ENCODE data around the gene CNTN6. TPM values are rescaled to one million over a fixed set of nuclear protein-coding genes. Genes with fewer than 3 reads are reported as not detected.

CNTN6 gene
- polyA plus RNA-seq, 2 of the 4 experiments (the other 2 are of a cell fraction), result not detected

DNA sequence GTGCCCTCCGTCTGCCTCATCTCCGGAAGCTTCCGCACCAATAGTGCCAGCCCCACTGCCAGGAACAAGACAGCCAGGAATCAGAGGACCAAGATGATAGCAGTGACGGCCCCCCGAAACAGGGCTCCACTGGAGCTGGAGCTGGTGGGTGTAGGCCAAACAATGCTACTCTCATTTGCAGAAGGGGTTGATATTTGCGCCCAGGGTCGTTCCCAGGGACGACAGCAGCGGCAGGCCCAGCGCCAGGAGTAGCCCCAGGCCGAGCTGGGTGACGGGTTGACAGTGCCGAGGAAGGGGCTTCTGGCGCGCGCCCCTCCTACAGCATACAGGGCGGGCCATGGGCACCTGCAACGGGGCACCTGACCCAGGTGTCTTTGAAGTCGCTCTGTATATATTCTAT lies 301.4 kb downstream of the CNTN6 start:
- FAIRE-seq (no peak), DNase-seq (ENCODE audit: low read depth in 1 of 2, low spot score in 1 of 2) (no peak), ATAC-seq (no peak)
- WGBS (ENCODE audit: missing lambda C conversion rate), result 42% methylated on average over 19 of the region's 19 CpGs
- no peak overlapping the region for H3K4me3 ChIP-seq
- ChIA-PET CTCF (no interaction called here), POLR2A (no interaction called here)
- TF ChIP-seq CEBPB (IDR thresholded peaks at IDR 0.05), result no peak
- TF ChIP-seq BHLHE40 (IDR thresholded peaks at IDR 0.05; ENCODE audit: low read depth, low read length), result no peak
- no peak for TF ChIP-seq MYC (IDR thresholded peaks at IDR 0.05; ENCODE audit: borderline replicate concordance, low read length)
- no peak for TF ChIP-seq TFCP2L1 (CRISPR knock-in tag; IDR thresholded peaks at IDR 0.05)
- TF ChIP-seq, protein P1, sequence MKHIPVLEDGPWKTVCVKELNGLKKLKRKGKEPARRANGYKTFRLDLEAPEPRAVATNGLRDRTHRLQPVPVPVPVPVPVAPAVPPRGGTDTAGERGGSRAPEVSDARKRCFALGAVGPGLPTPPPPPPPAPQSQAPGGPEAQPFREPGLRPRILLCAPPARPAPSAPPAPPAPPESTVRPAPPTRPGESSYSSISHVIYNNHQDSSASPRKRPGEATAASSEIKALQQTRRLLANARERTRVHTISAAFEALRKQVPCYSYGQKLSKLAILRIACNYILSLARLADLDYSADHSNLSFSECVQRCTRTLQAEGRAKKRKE (CRISPR knock-in tag; IDR thresholded peaks at IDR 0.05; ENCODE audit: low read depth), result no peak
- TF ChIP-seq KDM1A (IDR thresholded peaks at IDR 0.05; ENCODE audit: low read depth), result no peak
- no peak for TF ChIP-seq SMC3 (IDR thresholded peaks at IDR 0.05)
- TF ChIP-seq TP53 (CRISPR knock-in tag; IDR thresholded peaks at IDR 0.05), result no peak
- TF ChIP-seq JUN (IDR thresholded peaks at IDR 0.05), result no peak
- TF ChIP-seq CHD4 (IDR thresholded peaks at IDR 0.05; ENCODE audit: borderline replicate concordance), result no peak
- TF ChIP-seq, protein P2, sequence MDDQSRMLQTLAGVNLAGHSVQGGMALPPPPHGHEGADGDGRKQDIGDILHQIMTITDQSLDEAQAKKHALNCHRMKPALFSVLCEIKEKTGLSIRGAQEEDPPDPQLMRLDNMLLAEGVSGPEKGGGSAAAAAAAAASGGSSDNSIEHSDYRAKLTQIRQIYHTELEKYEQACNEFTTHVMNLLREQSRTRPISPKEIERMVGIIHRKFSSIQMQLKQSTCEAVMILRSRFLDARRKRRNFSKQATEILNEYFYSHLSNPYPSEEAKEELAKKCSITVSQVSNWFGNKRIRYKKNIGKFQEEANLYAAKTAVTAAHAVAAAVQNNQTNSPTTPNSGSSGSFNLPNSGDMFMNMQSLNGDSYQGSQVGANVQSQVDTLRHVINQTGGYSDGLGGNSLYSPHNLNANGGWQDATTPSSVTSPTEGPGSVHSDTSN (IDR thresholded peaks at IDR 0.05), result no peak
- TF ChIP-seq RFX5 (IDR thresholded peaks at IDR 0.05), result no peak
- TF ChIP-seq, protein P3, sequence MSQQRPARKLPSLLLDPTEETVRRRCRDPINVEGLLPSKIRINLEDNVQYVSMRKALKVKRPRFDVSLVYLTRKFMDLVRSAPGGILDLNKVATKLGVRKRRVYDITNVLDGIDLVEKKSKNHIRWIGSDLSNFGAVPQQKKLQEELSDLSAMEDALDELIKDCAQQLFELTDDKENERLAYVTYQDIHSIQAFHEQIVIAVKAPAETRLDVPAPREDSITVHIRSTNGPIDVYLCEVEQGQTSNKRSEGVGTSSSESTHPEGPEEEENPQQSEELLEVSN (IDR thresholded peaks at IDR 0.05; ENCODE audit: borderline replicate concordance, low read depth), result no peak
- H3K27ac ChIP-seq, result no peak overlapping the region
- no peak overlapping the region for H3K4me2 ChIP-seq
- no peaks in the 10 kb centered on the region for H3K9me3 ChIP-seq
- no peaks in the 10 kb centered on the region for H3K4me1 ChIP-seq

DNA sequence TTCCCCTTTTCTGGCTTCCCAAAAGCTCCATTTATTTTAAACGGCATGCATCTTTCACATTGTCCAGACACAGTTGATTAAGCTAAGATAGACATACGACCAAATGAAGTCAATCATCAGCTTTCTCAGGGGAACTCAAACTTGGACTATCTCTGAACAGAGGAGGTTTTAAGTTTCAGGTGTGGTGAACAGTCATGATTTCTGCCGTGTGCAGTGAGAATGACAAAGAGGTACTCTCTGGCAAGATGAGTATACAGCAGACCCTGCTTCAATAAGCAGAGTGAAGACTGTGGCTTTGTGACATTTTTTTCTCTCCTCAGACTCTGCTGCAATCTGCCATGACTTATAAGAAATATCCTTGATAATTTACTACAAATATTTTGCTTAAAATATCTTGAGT lies 307.7 kb downstream of the CNTN6 start:
- H3K4me1 ChIP-seq, result no peaks in the 10 kb centered on the region
- ChIA-PET POLR2A (no interaction called here), CTCF (no interaction called here)
- ATAC-seq, result no peak
- no peaks in the 10 kb centered on the region for H3K9me3 ChIP-seq
- no peak overlapping the region for H3K4me3 ChIP-seq
- DNase-seq (ENCODE audit: low read depth in 1 of 2, low spot score in 1 of 2), result no peak
- H3K27ac ChIP-seq, result no peak overlapping the region
- 3% methylated on average over 3 of the region's 3 CpGs for WGBS (ENCODE audit: missing lambda C conversion rate)
- TF ChIP-seq TFCP2L1 (CRISPR knock-in tag; IDR thresholded peaks at IDR 0.05) (no peak), KDM1A (IDR thresholded peaks at IDR 0.05; ENCODE audit: low read depth) (no peak), NR3C1 (IDR thresholded peaks at IDR 0.05) (no peak), JUNB (IDR thresholded peaks at IDR 0.05) (no peak), MAFK (IDR thresholded peaks at IDR 0.05; ENCODE audit: partially characterized antibody) (no peak), ZFP36 (IDR thresholded peaks at IDR 0.05; ENCODE audit: borderline replicate concordance, partially characterized antibody) (no peak), FOSL2 (IDR thresholded peaks at IDR 0.05) (no peak), FOSL2 (CRISPR knock-in tag; IDR thresholded peaks at IDR 0.05) (no peak), CEBPB (IDR thresholded peaks at IDR 0.05) (no peak), POLR2AphosphoS2 (conservative IDR thresholded peaks at IDR 0.05; ENCODE audit: low read length) (no peak), CHD4 (IDR thresholded peaks at IDR 0.05; ENCODE audit: borderline replicate concordance) (no peak), CBX8 (IDR thresholded peaks at IDR 0.05) (no peak), RAD21 (conservative IDR thresholded peaks at IDR 0.05 in 1 of 2, IDR thresholded peaks at IDR 0.05 in 1 of 2) (no peak), EHMT2 (IDR thresholded peaks at IDR 0.05; ENCODE audit: low read depth) (no peak), ZSCAN20 (CRISPR knock-in tag; IDR thresholded peaks at IDR 0.05) (no peak), EP300 (IDR thresholded peaks at IDR 0.05) (no peak)
- TF ChIP-seq, protein P3 (IDR thresholded peaks at IDR 0.05; ENCODE audit: borderline replicate concordance, low read depth), result no peak
- TF ChIP-seq, protein P4, sequence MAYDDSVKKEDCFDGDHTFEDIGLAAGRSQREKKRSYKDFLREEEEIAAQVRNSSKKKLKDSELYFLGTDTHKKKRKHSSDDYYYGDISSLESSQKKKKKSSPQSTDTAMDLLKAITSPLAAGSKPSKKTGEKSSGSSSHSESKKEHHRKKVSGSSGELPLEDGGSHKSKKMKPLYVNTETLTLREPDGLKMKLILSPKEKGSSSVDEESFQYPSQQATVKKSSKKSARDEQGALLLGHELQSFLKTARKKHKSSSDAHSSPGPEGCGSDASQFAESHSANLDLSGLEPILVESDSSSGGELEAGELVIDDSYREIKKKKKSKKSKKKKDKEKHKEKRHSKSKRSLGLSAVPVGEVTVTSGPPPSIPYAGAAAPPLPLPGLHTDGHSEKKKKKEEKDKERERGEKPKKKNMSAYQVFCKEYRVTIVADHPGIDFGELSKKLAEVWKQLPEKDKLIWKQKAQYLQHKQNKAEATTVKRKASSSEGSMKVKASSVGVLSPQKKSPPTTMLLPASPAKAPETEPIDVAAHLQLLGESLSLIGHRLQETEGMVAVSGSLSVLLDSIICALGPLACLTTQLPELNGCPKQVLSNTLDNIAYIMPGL (CRISPR knock-in tag; IDR thresholded peaks at IDR 0.05; ENCODE audit: borderline replicate concordance), result no peak
- TF ChIP-seq, protein P5, sequence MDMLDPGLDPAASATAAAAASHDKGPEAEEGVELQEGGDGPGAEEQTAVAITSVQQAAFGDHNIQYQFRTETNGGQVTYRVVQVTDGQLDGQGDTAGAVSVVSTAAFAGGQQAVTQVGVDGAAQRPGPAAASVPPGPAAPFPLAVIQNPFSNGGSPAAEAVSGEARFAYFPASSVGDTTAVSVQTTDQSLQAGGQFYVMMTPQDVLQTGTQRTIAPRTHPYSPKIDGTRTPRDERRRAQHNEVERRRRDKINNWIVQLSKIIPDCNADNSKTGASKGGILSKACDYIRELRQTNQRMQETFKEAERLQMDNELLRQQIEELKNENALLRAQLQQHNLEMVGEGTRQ (IDR thresholded peaks at IDR 0.05), result no peak
- TF ChIP-seq, protein P6, sequence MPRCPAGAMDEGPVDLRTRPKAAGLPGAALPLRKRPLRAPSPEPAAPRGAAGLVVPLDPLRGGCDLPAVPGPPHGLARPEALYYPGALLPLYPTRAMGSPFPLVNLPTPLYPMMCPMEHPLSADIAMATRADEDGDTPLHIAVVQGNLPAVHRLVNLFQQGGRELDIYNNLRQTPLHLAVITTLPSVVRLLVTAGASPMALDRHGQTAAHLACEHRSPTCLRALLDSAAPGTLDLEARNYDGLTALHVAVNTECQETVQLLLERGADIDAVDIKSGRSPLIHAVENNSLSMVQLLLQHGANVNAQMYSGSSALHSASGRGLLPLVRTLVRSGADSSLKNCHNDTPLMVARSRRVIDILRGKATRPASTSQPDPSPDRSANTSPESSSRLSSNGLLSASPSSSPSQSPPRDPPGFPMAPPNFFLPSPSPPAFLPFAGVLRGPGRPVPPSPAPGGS (IDR thresholded peaks at IDR 0.05), result no peak
- TF ChIP-seq, protein P7, sequence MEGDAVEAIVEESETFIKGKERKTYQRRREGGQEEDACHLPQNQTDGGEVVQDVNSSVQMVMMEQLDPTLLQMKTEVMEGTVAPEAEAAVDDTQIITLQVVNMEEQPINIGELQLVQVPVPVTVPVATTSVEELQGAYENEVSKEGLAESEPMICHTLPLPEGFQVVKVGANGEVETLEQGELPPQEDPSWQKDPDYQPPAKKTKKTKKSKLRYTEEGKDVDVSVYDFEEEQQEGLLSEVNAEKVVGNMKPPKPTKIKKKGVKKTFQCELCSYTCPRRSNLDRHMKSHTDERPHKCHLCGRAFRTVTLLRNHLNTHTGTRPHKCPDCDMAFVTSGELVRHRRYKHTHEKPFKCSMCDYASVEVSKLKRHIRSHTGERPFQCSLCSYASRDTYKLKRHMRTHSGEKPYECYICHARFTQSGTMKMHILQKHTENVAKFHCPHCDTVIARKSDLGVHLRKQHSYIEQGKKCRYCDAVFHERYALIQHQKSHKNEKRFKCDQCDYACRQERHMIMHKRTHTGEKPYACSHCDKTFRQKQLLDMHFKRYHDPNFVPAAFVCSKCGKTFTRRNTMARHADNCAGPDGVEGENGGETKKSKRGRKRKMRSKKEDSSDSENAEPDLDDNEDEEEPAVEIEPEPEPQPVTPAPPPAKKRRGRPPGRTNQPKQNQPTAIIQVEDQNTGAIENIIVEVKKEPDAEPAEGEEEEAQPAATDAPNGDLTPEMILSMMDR (IDR thresholded peaks at IDR 0.05), result no peak
- H3K4me2 ChIP-seq, result no peak overlapping the region
- FAIRE-seq, result no peak
